GM23338 (cell line): ENCODE results near the gene MRPL37.

Experiments used
- CREB1 ChIP-seq: fragments of 250-450 bp; sonication (Bioruptor Pico); IDR thresholded peaks from 2 replicates; pipeline ENCODE4 v1.5.0; 2020; ENCODE audit warnings: low read depth, mild to moderate bottlenecking, moderate library complexity
- CTCF ChIP-seq, 2 experiments: fragments of 200-600 bp in 1 of 2; sonication (generic) in 1 of 2; conservative IDR thresholded peaks; 2 replicates each; pipeline versions ENCODE4 v1.5.1 to v1.6.1; 2016 to 2017; ENCODE audit warnings: antibody characterized with exemption in 2 of 2, low read depth in 2 of 2, mild to moderate bottlenecking in 2 of 2, moderate library complexity in 1 of 2
- EZH2 ChIP-seq: fragments of 200-600 bp; sonication (generic); IDR thresholded peaks from one replicate; pipeline ENCODE4 v1.8.0; 2017; ENCODE audit warnings: antibody characterized with exemption, mild to moderate bottlenecking, low read depth; ENCODE audit not compliant: unreplicated experiment
- NANOG ChIP-seq: IDR thresholded peaks from 2 replicates; pipeline ENCODE4 v1.6.1; 2016; ENCODE audit warnings: antibody characterized with exemption, borderline replicate concordance
- POLR2AphosphoS5 ChIP-seq: IDR thresholded peaks from 2 replicates; pipeline ENCODE4 v1.6.1; 2016; ENCODE audit warnings: antibody characterized with exemption, low read depth
- REST ChIP-seq: IDR thresholded peaks from one replicate; pipeline ENCODE4 v1.6.1; 2018; ENCODE audit warnings: antibody characterized with exemption; ENCODE audit not compliant: unreplicated experiment
- ZNF331 ChIP-seq: fragments of 250-450 bp; sonication (Bioruptor Pico); IDR thresholded peaks from 2 replicates; pipeline ENCODE4 v1.5.0; 2020; ENCODE audit warnings: low read depth, mild to moderate bottlenecking, moderate library complexity

DNA sequence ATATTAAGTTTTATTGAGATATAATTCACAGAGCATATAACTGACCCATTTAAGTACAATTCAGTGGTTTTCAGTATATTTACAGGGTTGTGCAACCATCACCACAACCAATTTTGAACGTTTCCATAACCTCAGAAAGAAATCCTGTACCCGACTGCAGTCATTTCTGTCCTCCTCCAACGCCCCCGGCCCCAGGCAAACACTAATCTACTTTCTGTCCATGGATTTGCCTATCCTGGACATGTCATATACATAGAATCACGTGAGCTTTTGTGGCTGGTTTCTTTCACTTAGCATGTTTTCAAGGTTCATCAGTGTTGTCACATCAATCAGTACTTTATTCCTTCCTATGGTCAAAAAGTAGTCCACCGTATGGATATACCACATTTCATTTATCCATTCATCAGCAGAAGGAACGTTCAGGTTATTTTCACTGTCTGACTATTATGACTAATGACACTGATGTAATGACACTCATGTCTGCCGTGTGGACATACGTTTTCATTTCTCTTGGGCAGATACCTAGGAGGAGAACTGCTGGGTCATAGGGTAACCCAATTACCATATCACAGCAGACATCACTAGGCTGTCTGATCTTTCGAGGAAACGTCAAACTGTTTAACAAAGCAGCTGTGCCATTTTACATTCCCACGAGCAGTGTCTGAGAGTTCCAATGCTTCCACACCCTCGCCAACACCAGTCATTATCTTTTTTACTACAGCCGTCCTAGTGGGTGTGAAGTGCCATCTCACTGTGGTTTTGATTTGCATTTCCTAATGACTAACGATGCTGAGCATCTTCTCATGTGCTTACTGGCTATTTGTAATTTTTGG is 30.8 kb downstream of the MRPL37 start:
- TF ChIP-seq CTCF (conservative IDR thresholded peaks at IDR 0.05; ENCODE audit: low read depth in 2 of 2) (no peak), POLR2AphosphoS5 (no peak), CREB1 (CRISPR knock-in tag) (no peak), ZNF331 (no peak), EZH2 (no peak), REST (no peak), NANOG (no peak)
